H1 (cell line): ENCODE measurements around the gene RASGRP4. TPM values are rescaled to one million over a fixed set of nuclear protein-coding genes. Genes with fewer than 3 reads are reported as not detected.

Experiments
- CTCF ChIA-PET: fragments of 300-600 bp; sonication (Branson Sonifier 250); formaldehyde crosslinking; loops from one replicate; lab custom pipeline; 2021; ENCODE audit not compliant: partially characterized antibody; lab: Charles Lee
- POLR2A ChIA-PET: fragments of 300-600 bp; sonication (Branson Sonifier 250); formaldehyde crosslinking; loops from one replicate; lab custom pipeline; 2021; ENCODE audit warnings: inconsistent platforms; ENCODE audit not compliant: partially characterized antibody; lab: Charles Lee
- DNase-seq, 2 experiments: peaks; one replicate each; pipeline versions ENCODE4 v3.0.0 to v3.0.0-alpha.2; 2010 to 2022; ENCODE audit warnings: low spot score in 2 of 2, low read depth in 1 of 2, mixed read lengths in 1 of 2
- FAIRE-seq: peaks from 2 replicates; lab custom pipeline; 2011; peaks lifted over from hg19 to GRCh38; lab: Jason Lieb, UNC
- H2AFZ ChIP-seq: 2 replicates; pipeline ENCODE4 v1.8.1; 2012; ENCODE audit warnings: low read length, inconsistent platforms
- H2AK5ac ChIP-seq: 2 replicates; pipeline ENCODE4 v1.6.1; 2013; ENCODE audit warnings: low read depth, low read length
- H2BK120ac ChIP-seq: replicated peaks from 2 replicates; pipeline ENCODE3; 2013; ENCODE audit warnings: low read depth, low read length, inconsistent platforms
- H2BK12ac ChIP-seq: 2 replicates; pipeline ENCODE4 v1.6.1; 2013; ENCODE audit warnings: low read depth, low read length
- H2BK15ac ChIP-seq: 2 replicates; pipeline ENCODE4 v1.6.1; 2013; ENCODE audit warnings: low read length
- H2BK20ac ChIP-seq: 2 replicates; pipeline ENCODE4 v1.6.1; 2013; ENCODE audit warnings: low read length
- H2BK5ac ChIP-seq: 2 replicates; pipeline ENCODE4 v1.6.1; 2013; ENCODE audit warnings: low read depth, low read length
- H3K14ac ChIP-seq: 2 replicates; pipeline ENCODE4 v1.6.1; 2013; ENCODE audit warnings: inconsistent platforms; ENCODE audit not compliant: insufficient read length
- H3K18ac ChIP-seq: 2 replicates; pipeline ENCODE4 v1.6.1; 2013; ENCODE audit warnings: low read length; ENCODE audit errors: extremely low read depth
- H3K23ac ChIP-seq: 2 replicates; pipeline ENCODE4 v1.6.1; 2013; ENCODE audit warnings: inconsistent platforms; ENCODE audit not compliant: insufficient read length
- H3K23me2 ChIP-seq: 2 replicates; pipeline ENCODE4 v1.6.1; 2013; ENCODE audit warnings: low read depth, low read length
- H3K27ac ChIP-seq: 2 replicates; pipeline ENCODE4 v1.6.1; 2011; ENCODE audit warnings: low read depth, low read length, inconsistent platforms
- H3K27me3 ChIP-seq, 4 experiments: replicated peaks in 1 of 4; 1 replicate in 1 of 4; 2 replicates in 3 of 4; pipeline versions ENCODE4 v1.6.1 to v1.8.1; 2011 to 2013; ENCODE audit warnings: low read length in 3 of 4, mild to moderate bottlenecking in 3 of 4, inconsistent platforms in 2 of 4, mixed read lengths in 2 of 4, moderate library complexity in 1 of 4; ENCODE audit not compliant: control insufficient read depth in 3 of 4, insufficient read depth in 3 of 4; ENCODE audit errors: extremely low read depth in 1 of 4
- H3K36me3 ChIP-seq, 4 experiments: 2 replicates each; pipeline versions ENCODE4 v1.6.1 to v1.8.1; 2011 to 2013; ENCODE audit warnings: mild to moderate bottlenecking in 4 of 4, low read length in 3 of 4, moderate library complexity in 2 of 4, control low read depth in 1 of 4, inconsistent platforms in 1 of 4; ENCODE audit not compliant: insufficient read depth in 4 of 4, control insufficient read depth in 2 of 4
- H3K4ac ChIP-seq: replicated peaks from 2 replicates; pipeline ENCODE3; 2013; ENCODE audit warnings: low read length, low read depth, mixed read lengths, inconsistent platforms; ENCODE audit not compliant: insufficient read length
- H3K4me1 ChIP-seq, 4 experiments: replicated peaks in 1 of 4; 1 replicate in 1 of 4; 2 replicates in 3 of 4; pipeline versions ENCODE4 v1.6.1 to v1.8.1; 2011 to 2013; ENCODE audit warnings: low read length in 3 of 4, inconsistent platforms in 2 of 4, mixed read lengths in 1 of 4; ENCODE audit not compliant: insufficient read depth in 4 of 4, control insufficient read depth in 3 of 4
- H3K4me2 ChIP-seq, 2 experiments: 2 replicates each; pipeline versions ENCODE4 v1.6.1 to v1.8.1; 2011 to 2013; ENCODE audit warnings: low read depth in 2 of 2, low read length in 2 of 2, control low read depth in 1 of 2, inconsistent platforms in 1 of 2, mild to moderate bottlenecking in 1 of 2; ENCODE audit not compliant: insufficient read depth in 1 of 2
- H3K4me3 ChIP-seq, 4 experiments: fragments of 200-600, 300-600 bp in 1 of 4; sonication (generic), shearing (Covaris generic), sonication (Bioruptor Twin) in 1 of 4; 2 replicates each; pipeline versions ENCODE4 v1.5.1 to v1.8.1; 2011 to 2016; ENCODE audit warnings: low read length in 4 of 4, low read depth in 3 of 4, control low read depth in 2 of 4, inconsistent platforms in 2 of 4, mild to moderate bottlenecking in 2 of 4, mixed read lengths in 1 of 4, moderate library complexity in 1 of 4; ENCODE audit not compliant: insufficient read depth in 2 of 4; ENCODE audit errors: extremely low read depth in 1 of 4
- H3K56ac ChIP-seq: replicated peaks from 2 replicates; pipeline ENCODE3; 2013; ENCODE audit warnings: low read depth, mild to moderate bottlenecking, mixed read lengths, low read length, inconsistent platforms; ENCODE audit not compliant: insufficient read length
- H3K79me1 ChIP-seq: 2 replicates; pipeline ENCODE4 v1.6.1; 2013; ENCODE audit warnings: low read depth, low read length, control low read depth
- H3K79me2 ChIP-seq, 2 experiments: 2 replicates each; pipeline versions ENCODE4 v1.6.1 to v1.8.1; 2012 to 2013; ENCODE audit warnings: low read length in 2 of 2, mild to moderate bottlenecking in 2 of 2, inconsistent platforms in 1 of 2; ENCODE audit not compliant: insufficient read depth in 2 of 2, control insufficient read depth in 1 of 2
- H3K9ac ChIP-seq, 4 experiments: replicated peaks in 1 of 4; 1 replicate in 1 of 4; 2 replicates in 3 of 4; pipeline versions ENCODE4 v1.6.1 to v1.8.1; 2011 to 2013; ENCODE audit warnings: low read depth in 3 of 4, low read length in 3 of 4, control low read depth in 2 of 4, mild to moderate bottlenecking in 2 of 4, moderate library complexity in 2 of 4, inconsistent platforms in 1 of 4; ENCODE audit errors: extremely low read depth in 1 of 4
- H3K9me3 ChIP-seq, 2 experiments: 2 replicates each; pipeline versions ENCODE4 v1.6.1 to v1.8.1; 2012 to 2013; ENCODE audit warnings: mild to moderate bottlenecking in 2 of 2, moderate library complexity in 2 of 2, control low read depth in 1 of 2, inconsistent platforms in 1 of 2, low read depth in 1 of 2, low read length in 1 of 2, mixed read lengths in 1 of 2; ENCODE audit not compliant: insufficient read depth in 2 of 2
- H4K20me1 ChIP-seq, 2 experiments: replicated peaks in 1 of 2; 2 replicates each; pipeline versions ENCODE3 to v1.8.1; 2011 to 2013; ENCODE audit warnings: inconsistent platforms in 2 of 2, low read length in 2 of 2, mild to moderate bottlenecking in 1 of 2; ENCODE audit not compliant: insufficient read depth in 2 of 2, control insufficient read depth in 1 of 2
- H4K5ac ChIP-seq: 2 replicates; pipeline ENCODE4 v1.6.1; 2013; ENCODE audit warnings: low read length, low read depth, mixed read lengths, inconsistent platforms; ENCODE audit not compliant: insufficient read length
- H4K8ac ChIP-seq: 2 replicates; pipeline ENCODE4 v1.8.0; 2013; ENCODE audit warnings: mild to moderate bottlenecking, moderate library complexity, low read length, inconsistent platforms; ENCODE audit not compliant: insufficient read depth; ENCODE audit errors: extremely low read depth
- H4K91ac ChIP-seq: replicated peaks from 2 replicates; pipeline ENCODE3; 2013; ENCODE audit warnings: low read length, mixed read lengths, inconsistent platforms; ENCODE audit not compliant: insufficient read length
- ASH2L ChIP-seq: fragments of 200-600, 300-600 bp; sonication (generic); IDR thresholded peaks from one replicate; pipeline ENCODE4 v1.7.1; 2017; ENCODE audit warnings: low read length
- CEBPB ChIP-seq: IDR thresholded peaks from 2 replicates; pipeline ENCODE4 v1.6.1; 2012; ENCODE audit warnings: low read depth, low read length
- CHD1 ChIP-seq: IDR thresholded peaks from 2 replicates; pipeline ENCODE4 v1.6.1; 2012; ENCODE audit warnings: low read depth, low read length, improper control_type of control experiment
- CREB1 ChIP-seq: IDR thresholded peaks from 2 replicates; pipeline ENCODE4 v1.6.1; 2012; ENCODE audit warnings: inconsistent platforms
- GTF2F1 ChIP-seq: IDR thresholded peaks from 2 replicates; pipeline ENCODE4 v1.6.1; 2012; ENCODE audit warnings: low read depth, low read length, improper control_type of control experiment, borderline replicate concordance
- KDM1A ChIP-seq: fragments of 200-600, 300-600 bp; sonication (generic); IDR thresholded peaks from 2 replicates; pipeline ENCODE4 v1.7.1; 2016; ENCODE audit warnings: mild to moderate bottlenecking, low read length, borderline replicate concordance
- POU5F1 ChIP-seq: IDR thresholded peaks from 2 replicates; pipeline ENCODE4 v1.6.1; 2011; ENCODE audit warnings: low read depth, mild to moderate bottlenecking, low read length, moderate library complexity
- RBBP5 ChIP-seq: IDR thresholded peaks from 2 replicates; pipeline ENCODE4 v1.7.1; 2012; ENCODE audit warnings: low read depth, mild to moderate bottlenecking, inconsistent platforms, low read length, moderate library complexity, borderline replicate concordance
- SAP30 ChIP-seq: fragments of 300-600 bp; sonication (generic); IDR thresholded peaks from 2 replicates; pipeline ENCODE4 v1.7.1; 2012; ENCODE audit warnings: low read length, moderate library complexity, mild to moderate bottlenecking, inconsistent platforms; ENCODE audit not compliant: insufficient read depth, insufficient replicate concordance
- SP4 ChIP-seq: IDR thresholded peaks from 2 replicates; pipeline ENCODE4 v1.6.1; 2012; ENCODE audit warnings: low read length, inconsistent platforms
- SRF ChIP-seq: IDR thresholded peaks from 2 replicates; pipeline ENCODE4 v1.6.1; 2011; ENCODE audit warnings: mild to moderate bottlenecking, low read depth, low read length, moderate library complexity
- SUZ12 ChIP-seq: fragments of 200-600 bp; sonication (generic); IDR thresholded peaks from 2 replicates; pipeline ENCODE4 v1.6.1; 2012; ENCODE audit warnings: mild to moderate bottlenecking, inconsistent platforms, low read length, moderate library complexity, mixed read lengths
- TAF7 ChIP-seq: optimal IDR thresholded peaks from 2 replicates; pipeline ENCODE3; 2011; ENCODE audit warnings: low read depth, mild to moderate bottlenecking, inconsistent platforms, low read length, moderate library complexity, borderline replicate concordance
- WGBS, 2 experiments: shearing (Covaris generic) in 1 of 2; methylation state at CpG; one replicate each; pipeline versions ENCODE4 v1.1.6 to v1.1.7; 2013 to 2015; ENCODE audit warnings: low lambda C conversion rate in 2 of 2, mixed read lengths in 2 of 2, inconsistent platforms in 1 of 2, low coverage in 1 of 2, missing lambda C conversion rate in 1 of 2; ENCODE audit not compliant: insufficient replicate concordance in 2 of 2, insufficient coverage in 1 of 2, insufficient read length in 1 of 2; ENCODE audit errors: extremely low coverage in 1 of 2, missing lambda C conversion rate in 1 of 2; 5-methylcytosine and 5-hydroxymethylcytosine counted together
- polyA plus RNA-seq, 7 experiments: library from polyadenylated mRNA; depleted of rRNA in 3 of 7; stranded (reverse) in 5 of 7; unstranded in 2 of 7; fragments of >200 nt in 5 of 7; fragments of 200-250 nt in 2 of 7; gene quantifications; 1 replicate in 5 of 7; 2 replicates in 1 of 7; 4 replicates in 1 of 7; pipeline versions ENCODE4 v1.2.1 to v1.2.3, GENCODE V29; 2011 to 2013; ENCODE audit warnings: missing spikeins in 2 of 7, mixed read lengths in 2 of 7
- total RNA-seq: library from RNA; stranded (reverse); fragmentation: NEBNext Ultra II Directional; extraction: Animal tissue kit (Norgen Biotek cat#: 25700); gene quantifications from 2 replicates; pipeline ENCODE4 v1.2.1, GENCODE V29; 2021

The RASGRP4 gene
- total and polyA plus RNA-seq, 2 of the 8 experiments (the other 6 are each of a cell fraction or from before 2014, with no cell fraction given) = 1.9 to 3.1 TPM

DNA sequence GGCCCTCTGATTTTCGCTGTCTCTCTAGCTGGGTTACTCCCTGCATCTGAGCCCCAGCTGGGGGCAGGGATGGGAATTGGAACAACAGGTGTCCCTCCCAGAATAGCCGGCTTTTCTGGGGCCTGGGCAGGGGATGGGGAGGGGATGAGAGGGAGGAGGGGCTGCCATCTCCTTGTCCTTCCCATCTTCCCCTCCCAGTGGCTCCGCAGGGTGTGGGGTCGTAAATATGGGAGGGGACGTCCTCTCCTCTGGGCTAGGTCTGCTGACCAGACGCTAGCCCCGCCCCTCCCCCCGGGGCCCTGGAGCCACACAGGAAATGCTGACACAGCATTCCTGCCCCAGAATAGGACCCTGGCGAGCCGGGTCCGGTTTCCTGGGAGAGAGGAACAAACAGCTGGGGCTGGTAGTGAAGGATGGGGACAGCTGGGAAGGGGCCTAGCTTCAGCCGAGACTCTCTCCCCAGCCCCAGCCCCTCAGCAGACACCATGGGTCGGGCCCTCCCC, 8.6 kb upstream of the RASGRP4 start:
- no peaks in the 10 kb centered on the region for H4K20me1 ChIP-seq
- ChIA-PET CTCF (interaction anchor here (0.6 to 2.6 kb wide), 6 partner anchors 9 to 899 kb away, joined by 3 to 11 read pairs (median 4); partner anchors contain the start of genes FAM98C and RASGRP4), POLR2A (interaction anchor here (0.6 to 2.1 kb wide), 17 partner anchors 8 to 697 kb away, joined by 3 to 10 read pairs (median 4); partner anchors contain the start of genes FAM98C, GGN, RASGRP4 and SPRED3)
- no peak overlapping the region for H3K14ac ChIP-seq
- H3K4me1 ChIP-seq = peaks cover 5 to 10% (median 7%) of the 10 kb centered on the region in 4 experiments; a peak in 6 of 7 replicates
- H2AK5ac ChIP-seq = peak overlapping the region; percentile 75; the same call in 1 of the 2 replicates
- peak overlapping the region; percentile 12 for H4K91ac ChIP-seq
- no peaks in the 10 kb centered on the region for H3K9me3 ChIP-seq
- peaks cover 0 to 8% of the 10 kb centered on the region in 2 experiments; a peak in 1 of 4 replicates for H3K79me2 ChIP-seq
- peaks cover 8% of the 10 kb centered on the region; the same call in 1 of the 2 replicates for H3K23me2 ChIP-seq
- peak overlapping the region; percentile 92; the same call in 1 of the 2 replicates for H4K8ac ChIP-seq
- no peak overlapping the region for H2BK20ac ChIP-seq
- H3K36me3 ChIP-seq = no peaks in the 10 kb centered on the region
- H3K4me3 ChIP-seq = peak overlapping the region; percentile 42 to 74 (median 64)
- peak overlapping the region; percentile 45; the same call in 1 of the 2 replicates for H3K27ac ChIP-seq
- no peak overlapping the region for H3K56ac ChIP-seq
- H3K79me1 ChIP-seq = no peaks in the 10 kb centered on the region
- H3K23ac ChIP-seq = no peak overlapping the region
- H2AFZ ChIP-seq = no peak overlapping the region
- peak overlapping the region; percentile 95 for H2BK5ac ChIP-seq
- H3K9ac ChIP-seq = peak overlapping the region in 2 of 4 experiments; percentile 19 to 25; a peak in 2 of 7 replicates
- H3K4ac ChIP-seq = no peak overlapping the region
- no peaks in the 10 kb centered on the region for H3K27me3 ChIP-seq
- peak overlapping the region; percentile 19 for H2BK120ac ChIP-seq
- peak overlapping the region; percentile 89 for H3K18ac ChIP-seq
- no peak overlapping the region for H4K5ac ChIP-seq
- peak overlapping the region; percentile 96 for H3K4me2 ChIP-seq
- 0 out of 2 replicates have a peak overlapping the region, but pooled peaks have one; percentile 92 for H2BK15ac ChIP-seq
- peak in 1 of 2 experiments; percentile 89 for DNase-seq
- FAIRE-seq = no peak
- H2BK12ac ChIP-seq = peak overlapping the region; percentile 98
- WGBS, 2 experiments = 12% methylated on average over 7 of the region's 13 CpGs; no CpG with 5 or more reads in 1 of the 2 experiments
- TF ChIP-seq POU5F1 (no peak), KDM1A (no peak), RBBP5 (no peak), SRF (no peak), CEBPB (no peak), SAP30 (peak; percentile 48), SUZ12 (no peak), SP4 (no peak), TAF7 (peak; percentile 29), ASH2L (peak; percentile 72), CHD1 (no peak), GTF2F1 (no peak), CREB1 (no peak; the same call in 1 of the 2 replicates)
